UCSD-AML1 (cell line): ENCODE measurements around the gene SNAPC1.

Source experiments
- DNase-seq: peaks from one replicate; lab custom pipeline; 2025; ENCODE audit not compliant: unreplicated experiment; lab: John Stamatoyannopoulos, UW

The SNAPC1 gene

GRCh38 chr14:61811882-61812346 lies 49.7 kb downstream of the SNAPC1 start:
- DNase-seq: no peak

GRCh38 chr14:61812347-61813095 lies 50.3 kb downstream of the SNAPC1 start, which contains the start of gene SYT16:
Gene SYT16 (plus strand): TSS chr14:61812703.
- DNase-seq: no peak

- DNase-seq: no peak
Observed at GRCh38 chr14:61813096-61813606, 50.9 kb downstream of the SNAPC1 start.

- no peak for DNase-seq
Observed at GRCh38 chr14:61822458-61822857, 60.2 kb downstream of the SNAPC1 start.

- no peak for DNase-seq
Observed at GRCh38 chr14:61832783-61833182, 70.6 kb downstream of the SNAPC1 start.

GRCh38 chr14:61836184-61836583 lies 74.0 kb downstream of the SNAPC1 start:
- no peak for DNase-seq

GRCh38 chr14:61836807-61837206 lies 74.6 kb downstream of the SNAPC1 start:
- no peak for DNase-seq

GRCh38 chr14:61837336-61838229 lies 75.4 kb downstream of the SNAPC1 start:
- DNase-seq: peak; percentile 70

- no peak for DNase-seq
Observed at GRCh38 chr14:61838661-61839245, 76.5 kb downstream of the SNAPC1 start.

- DNase-seq: no peak
Observed at GRCh38 chr14:61839507-61839906, 77.3 kb downstream of the SNAPC1 start.

- DNase-seq: no peak
Observed at GRCh38 chr14:61841145-61841544, 78.9 kb downstream of the SNAPC1 start.
